PC-9 (cell line): ENCODE measurements around the gene SP100. TPM values are rescaled to one million over a fixed set of nuclear protein-coding genes. Genes with fewer than 3 reads are reported as not detected.
A peak's percentile ranks its signal among the peaks of the same experiment; 100 is the strongest.

Experiments
- BruUV-seq: library from RNA; stranded (reverse); fragments of 400-500 nt; replicated peaks from 2 replicates; lab custom pipeline; 2021; lab: Mats Ljungman, UMichigan
- CTCF ChIA-PET: fragments of 300-600 bp; sonication (Branson Sonifier 250); formaldehyde crosslinking; loops from one replicate; lab custom pipeline; 2022; ENCODE audit warnings: antibody characterized with exemption; lab: Charles Lee
- POLR2A ChIA-PET: fragments of 300-600 bp; sonication (Branson Sonifier 250); formaldehyde crosslinking; loops from one replicate; lab custom pipeline; 2022; ENCODE audit warnings: antibody characterized with exemption; ENCODE audit not compliant: unreplicated experiment; lab: Charles Lee
- DNase-seq, 2 experiments: peaks; one replicate each; pipeline versions ENCODE4 v3.0.0 to v3.0.0-alpha.2; 2015 to 2022; ENCODE audit warnings: mixed read lengths in 1 of 2
- H2AFZ ChIP-seq: fragments of 200-600 bp; sonication (generic); 2 replicates; pipeline ENCODE4 v1.8.1; 2017; ENCODE audit warnings: antibody characterized with exemption
- H3F3A ChIP-seq: fragments of 200-600 bp; sonication (generic); 2 replicates; pipeline ENCODE4 v1.8.1; 2017; ENCODE audit warnings: antibody characterized with exemption, mild to moderate bottlenecking, low read depth; ENCODE audit not compliant: insufficient read depth
- H3K27ac ChIP-seq: fragments of 200-600 bp; sonication (generic); 2 replicates; pipeline ENCODE4 v1.6.1; 2016; ENCODE audit warnings: mixed run types
- H3K27me3 ChIP-seq: fragments of 200-600 bp; sonication (generic); 2 replicates; pipeline ENCODE4 v1.6.1; 2016; ENCODE audit warnings: low read depth, mixed run types; ENCODE audit not compliant: insufficient read depth
- H3K36me3 ChIP-seq: fragments of 200-600 bp; sonication (generic); 2 replicates; pipeline ENCODE4 v1.6.1; 2016; ENCODE audit warnings: low read depth, mixed run types
- H3K4me1 ChIP-seq: fragments of 200-600 bp; sonication (generic); replicated peaks from 2 replicates; pipeline ENCODE4 v1.6.1; 2016; ENCODE audit warnings: mixed run types; ENCODE audit not compliant: insufficient read depth
- H3K4me2 ChIP-seq: fragments of 200-600 bp; sonication (generic); 2 replicates; pipeline ENCODE4 v1.6.1; 2017; ENCODE audit warnings: mixed run types
- H3K4me3 ChIP-seq: fragments of 200-600 bp; sonication (generic); 2 replicates; pipeline ENCODE4 v1.6.1; 2016; ENCODE audit warnings: mixed run types
- H3K79me2 ChIP-seq: fragments of 200-600 bp; sonication (generic); 2 replicates; pipeline ENCODE4 v1.6.1; 2017; ENCODE audit warnings: low read depth, mixed run types
- H3K9me2 ChIP-seq: fragments of 200-600 bp; sonication (generic); 2 replicates; pipeline ENCODE4 v1.8.1; 2017; ENCODE audit warnings: mild to moderate bottlenecking; ENCODE audit not compliant: insufficient read depth
- H3K9me3 ChIP-seq: fragments of 200-600 bp; sonication (generic); 2 replicates; pipeline ENCODE4 v1.8.1; 2016; ENCODE audit warnings: low read depth; ENCODE audit not compliant: insufficient read depth
- H4K20me1 ChIP-seq: fragments of 200-600 bp; sonication (generic); 2 replicates; pipeline ENCODE4 v1.8.1; 2017; ENCODE audit not compliant: insufficient read depth
- EZH2 ChIP-seq: fragments of 200-600 bp; sonication (generic); IDR thresholded peaks from 2 replicates; pipeline ENCODE4 v1.8.0; 2017; ENCODE audit warnings: antibody characterized with exemption, low read depth
- intact Hi-C: fragments of 100-400 bp; cut with micrococcal nuclease; formaldehyde crosslinking; loops from one replicate; pipeline ENCODE4 v1.10.0; 2022; ENCODE audit not compliant: unreplicated experiment
- total RNA-seq: library from RNA; stranded (reverse); gene quantifications from 2 replicates; pipeline ENCODE4 v1.2.3, GENCODE V29; 2021
- TF ChIP-seq, protein P1 (sequence below): fragments of 200-600 bp; sonication (generic); conservative IDR thresholded peaks from 2 replicates; pipeline ENCODE4 v1.6.1; 2017; ENCODE audit warnings: mixed run types, antibody characterized with exemption, mild to moderate bottlenecking, moderate library complexity

Gene SP100
- total RNA-seq, 1 experiment from 2014 or later: 61.7 TPM

DNA sequence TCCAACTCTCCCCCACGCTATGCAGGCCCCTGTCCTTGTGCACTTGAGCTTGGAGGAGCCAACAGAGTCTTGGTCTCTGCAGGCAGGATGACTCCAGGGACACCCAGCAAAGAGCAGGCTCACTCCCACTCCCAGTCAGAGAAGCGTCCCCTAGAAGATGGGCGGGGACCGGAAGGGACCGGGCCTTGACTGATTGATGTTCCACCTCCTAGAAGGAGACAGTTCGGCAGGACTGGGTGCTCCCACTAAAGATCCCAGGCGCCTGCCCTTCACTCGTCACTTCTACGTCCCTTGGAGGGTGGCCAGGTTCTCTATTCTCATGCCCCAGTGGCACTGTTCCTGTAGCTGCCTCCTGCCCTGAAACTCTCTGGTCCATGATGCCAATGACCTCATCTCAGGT lies 3.2 kb upstream of the SP100 start:
- ChIA-PET CTCF (no interaction called here), POLR2A (no interaction called here)
- Histone ChIP-seq H3K9me2 (no peaks in the 10 kb centered on the region), H3K4me1 (peaks cover 22% of the 10 kb centered on the region), H3K27me3 (no peaks in the 10 kb centered on the region), H3K4me3 (no peak overlapping the region), H3F3A (peaks cover 5% of the 10 kb centered on the region; the same call in 1 of the 2 replicates), H2AFZ (no peak overlapping the region; the same call in 1 of the 2 replicates), H3K79me2 (peaks cover 15% of the 10 kb centered on the region), H4K20me1 (no peaks in the 10 kb centered on the region), H3K9me3 (no peaks in the 10 kb centered on the region), H3K27ac (no peak overlapping the region), H3K4me2 (0 out of 2 replicates have a peak overlapping the region, but pooled peaks have one; percentile 93), H3K36me3 (no peaks in the 10 kb centered on the region)
- no peak for DNase-seq
- intact Hi-C loops: loop anchor here (2.0 to 10.0 kb wide), 2 partner anchors 86 to 202 kb away; partner anchors contain the start of gene SP140L
- TF ChIP-seq, protein P1, sequence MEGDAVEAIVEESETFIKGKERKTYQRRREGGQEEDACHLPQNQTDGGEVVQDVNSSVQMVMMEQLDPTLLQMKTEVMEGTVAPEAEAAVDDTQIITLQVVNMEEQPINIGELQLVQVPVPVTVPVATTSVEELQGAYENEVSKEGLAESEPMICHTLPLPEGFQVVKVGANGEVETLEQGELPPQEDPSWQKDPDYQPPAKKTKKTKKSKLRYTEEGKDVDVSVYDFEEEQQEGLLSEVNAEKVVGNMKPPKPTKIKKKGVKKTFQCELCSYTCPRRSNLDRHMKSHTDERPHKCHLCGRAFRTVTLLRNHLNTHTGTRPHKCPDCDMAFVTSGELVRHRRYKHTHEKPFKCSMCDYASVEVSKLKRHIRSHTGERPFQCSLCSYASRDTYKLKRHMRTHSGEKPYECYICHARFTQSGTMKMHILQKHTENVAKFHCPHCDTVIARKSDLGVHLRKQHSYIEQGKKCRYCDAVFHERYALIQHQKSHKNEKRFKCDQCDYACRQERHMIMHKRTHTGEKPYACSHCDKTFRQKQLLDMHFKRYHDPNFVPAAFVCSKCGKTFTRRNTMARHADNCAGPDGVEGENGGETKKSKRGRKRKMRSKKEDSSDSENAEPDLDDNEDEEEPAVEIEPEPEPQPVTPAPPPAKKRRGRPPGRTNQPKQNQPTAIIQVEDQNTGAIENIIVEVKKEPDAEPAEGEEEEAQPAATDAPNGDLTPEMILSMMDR: no peak
- no peak for TF ChIP-seq EZH2
- no TSS peak for BruUV-seq

DNA sequence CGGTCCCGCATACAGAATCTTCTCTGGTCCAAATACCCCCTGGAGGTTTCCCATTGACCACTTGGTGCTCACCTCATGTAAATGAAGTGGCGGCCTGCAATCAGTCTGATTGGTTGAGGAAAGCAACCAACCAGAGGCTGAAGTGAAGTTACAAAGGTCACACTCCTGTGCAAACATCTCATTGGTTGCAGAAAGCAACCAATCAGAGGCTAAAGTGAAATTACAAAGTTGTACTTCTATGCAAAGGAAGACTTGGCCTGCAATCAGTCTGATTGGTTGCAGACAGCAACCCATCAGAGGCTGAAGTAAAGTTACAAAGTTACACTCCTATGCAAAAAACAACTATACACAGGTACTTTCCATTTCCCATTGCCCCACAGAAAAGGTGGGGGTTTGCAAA lies 2.5 kb upstream of the SP100 start:
- Histone ChIP-seq H3K36me3 (no peaks in the 10 kb centered on the region), H3K4me3 (no peak overlapping the region), H3K27me3 (no peaks in the 10 kb centered on the region), H3F3A (peaks cover 5% of the 10 kb centered on the region; the same call in 1 of the 2 replicates), H4K20me1 (no peaks in the 10 kb centered on the region), H3K4me1 (peaks cover 28% of the 10 kb centered on the region), H2AFZ (no peak overlapping the region), H3K79me2 (peaks cover 20% of the 10 kb centered on the region), H3K9me3 (no peaks in the 10 kb centered on the region), H3K9me2 (no peaks in the 10 kb centered on the region), H3K4me2 (no peak overlapping the region), H3K27ac (no peak overlapping the region)
- TF ChIP-seq EZH2: no peak
- TF ChIP-seq, protein P1: no peak
- no peak for DNase-seq
- POLR2A ChIA-PET: no interaction called here
- BruUV-seq: no TSS peak
- intact Hi-C loops: loop anchor here (2.0 to 10.0 kb wide), 2 partner anchors 87 to 201 kb away; partner anchors contain the start of gene SP140L
- CTCF ChIA-PET: no interaction called here

DNA sequence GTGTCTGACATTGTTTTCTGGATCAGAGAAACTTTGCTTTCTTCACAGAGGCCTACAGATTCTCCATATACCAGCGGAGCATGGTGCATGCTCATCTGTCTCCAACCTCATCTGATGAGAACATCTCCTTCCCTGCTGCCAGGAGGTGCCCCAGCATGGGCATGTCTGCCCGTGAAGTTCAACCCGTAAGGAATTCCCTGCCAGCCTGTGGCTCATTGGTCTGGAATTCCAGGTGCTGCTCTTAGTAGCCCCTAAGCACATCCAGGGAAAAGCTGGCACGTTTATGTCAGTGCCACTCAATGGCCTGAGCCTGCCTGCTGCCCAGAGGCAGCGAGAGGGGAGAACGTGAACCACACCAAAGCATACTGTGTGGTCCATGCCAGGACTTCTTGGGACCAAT lies 1.7 kb upstream of the SP100 start:
- no peak overlapping the region for H2AFZ ChIP-seq
- H4K20me1 ChIP-seq: no peaks in the 10 kb centered on the region
- H3K4me3 ChIP-seq: no peak overlapping the region
- ChIA-PET CTCF (no interaction called here), POLR2A (no interaction called here)
- no peaks in the 10 kb centered on the region for H3K27me3 ChIP-seq
- intact Hi-C loops: loop anchor here (10.0 kb wide), 1 partner anchor 200 kb away; no protein-coding TSS in a partner anchor
- no peaks in the 10 kb centered on the region for H3K9me2 ChIP-seq
- H3K27ac ChIP-seq: no peak overlapping the region
- no peak for DNase-seq
- TF ChIP-seq, protein P1: no peak
- no peak for TF ChIP-seq EZH2
- H3K4me2 ChIP-seq: no peak overlapping the region
- H3K4me1 ChIP-seq: peaks cover 34% of the 10 kb centered on the region
- H3K9me3 ChIP-seq: no peaks in the 10 kb centered on the region
- H3K36me3 ChIP-seq: no peaks in the 10 kb centered on the region
- BruUV-seq: no TSS peak
- peaks cover 28% of the 10 kb centered on the region for H3K79me2 ChIP-seq
- peaks cover 5% of the 10 kb centered on the region; the same call in 1 of the 2 replicates for H3F3A ChIP-seq
